Measurements from ENCODE around the gene SORCS2.

DNA sequence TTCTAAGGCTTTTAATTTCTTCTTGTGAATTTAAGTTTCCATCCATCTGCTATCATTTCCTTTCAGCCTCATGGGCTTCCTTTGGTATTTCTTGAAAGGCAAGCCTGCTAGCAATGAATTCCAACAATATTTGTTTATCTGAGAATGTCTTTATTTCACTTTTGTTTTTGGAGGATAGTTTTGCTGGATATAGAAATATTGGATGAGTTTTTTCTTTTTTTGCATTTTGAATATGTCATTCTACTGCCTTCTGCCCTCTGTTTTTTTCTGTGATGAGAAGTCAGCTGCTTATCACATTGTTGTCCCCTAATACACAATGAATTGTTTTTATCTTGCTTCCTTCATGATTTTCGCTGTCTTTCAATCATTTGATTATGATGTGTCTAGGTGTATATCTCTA lies 13.2 kb upstream of the SORCS2 start:
- TF ChIP-seq, protein P1, sequence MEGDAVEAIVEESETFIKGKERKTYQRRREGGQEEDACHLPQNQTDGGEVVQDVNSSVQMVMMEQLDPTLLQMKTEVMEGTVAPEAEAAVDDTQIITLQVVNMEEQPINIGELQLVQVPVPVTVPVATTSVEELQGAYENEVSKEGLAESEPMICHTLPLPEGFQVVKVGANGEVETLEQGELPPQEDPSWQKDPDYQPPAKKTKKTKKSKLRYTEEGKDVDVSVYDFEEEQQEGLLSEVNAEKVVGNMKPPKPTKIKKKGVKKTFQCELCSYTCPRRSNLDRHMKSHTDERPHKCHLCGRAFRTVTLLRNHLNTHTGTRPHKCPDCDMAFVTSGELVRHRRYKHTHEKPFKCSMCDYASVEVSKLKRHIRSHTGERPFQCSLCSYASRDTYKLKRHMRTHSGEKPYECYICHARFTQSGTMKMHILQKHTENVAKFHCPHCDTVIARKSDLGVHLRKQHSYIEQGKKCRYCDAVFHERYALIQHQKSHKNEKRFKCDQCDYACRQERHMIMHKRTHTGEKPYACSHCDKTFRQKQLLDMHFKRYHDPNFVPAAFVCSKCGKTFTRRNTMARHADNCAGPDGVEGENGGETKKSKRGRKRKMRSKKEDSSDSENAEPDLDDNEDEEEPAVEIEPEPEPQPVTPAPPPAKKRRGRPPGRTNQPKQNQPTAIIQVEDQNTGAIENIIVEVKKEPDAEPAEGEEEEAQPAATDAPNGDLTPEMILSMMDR (IDR thresholded peaks at IDR 0.05): no peak
- TF ChIP-seq POLR2A (IDR thresholded peaks at IDR 0.05): no peak

Measured in esophagus squamous epithelium (tissue), 4 donors.